Central memory CD8-positive, alpha-beta T cell (primary cell): Measurements from ENCODE around the gene SERPINB4.
"Not testable (repeated sequence)": the region's sequence is repeated elsewhere in the genome, so short reads cannot be mapped to it uniquely, and the experiment has no call there.

Experiments used
- ATAC-seq: fragments of 150-1000 bp; cut with Tn5 transposase; replicated peaks from 2 replicates; pipeline ENCODE4 v1.10.0; 2022; ENCODE audit warnings: mild to moderate bottlenecking, moderate FRiP score, moderate number of reproducible peaks; ENCODE audit not compliant: poor library complexity, severe bottlenecking; ENCODE audit errors: extremely low read depth
- DNase-seq, 2 donors: peaks; one replicate each; pipeline ENCODE4 v3.0.0; 2021; ENCODE audit warnings: low spot score in 2 of 2
- H3K27ac Mint-ChIP-seq: one replicate; pipeline ENCODE4 v1.8.0; 2022; ENCODE audit warnings: low read depth, mild to moderate bottlenecking, moderate library complexity, mixed read lengths
- H3K27me3 Mint-ChIP-seq: one replicate; pipeline ENCODE4 v1.8.0; 2022; ENCODE audit warnings: mixed read lengths
- H3K36me3 Mint-ChIP-seq: one replicate; pipeline ENCODE4 v1.8.0; 2022; ENCODE audit warnings: mild to moderate bottlenecking, moderate library complexity, mixed read lengths; ENCODE audit not compliant: insufficient read depth
- H3K4me1 Mint-ChIP-seq: one replicate; pipeline ENCODE4 v1.8.0; 2022; ENCODE audit warnings: mixed read lengths
- H3K4me3 Mint-ChIP-seq: one replicate; pipeline ENCODE4 v1.8.0; 2022; ENCODE audit warnings: mild to moderate bottlenecking, moderate library complexity, mixed read lengths
- H3K9me3 Mint-ChIP-seq: one replicate; pipeline ENCODE4 v1.8.0; 2022; ENCODE audit warnings: mixed read lengths

SERPINB4 gene

DNA sequence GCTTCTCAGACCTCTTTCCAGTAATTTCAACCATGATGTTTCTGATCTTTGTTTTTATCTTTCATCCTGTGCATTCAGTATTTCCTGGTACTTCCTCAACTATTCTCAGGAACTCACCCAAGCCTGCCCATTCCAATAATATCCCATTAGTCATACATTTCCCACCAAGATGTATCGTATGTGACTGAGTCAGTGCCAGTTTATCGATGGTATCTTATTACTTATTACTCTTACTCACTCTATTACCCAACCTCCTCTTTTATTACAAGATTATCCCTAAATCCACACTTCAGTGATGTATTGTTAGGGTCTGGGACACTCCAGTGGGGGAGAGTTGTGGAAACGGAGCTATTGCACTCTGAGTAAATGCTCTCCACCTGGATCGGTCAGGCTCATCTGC is 14.9 kb upstream of the SERPINB4 start:
- not testable (repeated sequence) for H3K27me3 Mint-ChIP-seq, H3K4me3 Mint-ChIP-seq, ATAC-seq

DNA sequence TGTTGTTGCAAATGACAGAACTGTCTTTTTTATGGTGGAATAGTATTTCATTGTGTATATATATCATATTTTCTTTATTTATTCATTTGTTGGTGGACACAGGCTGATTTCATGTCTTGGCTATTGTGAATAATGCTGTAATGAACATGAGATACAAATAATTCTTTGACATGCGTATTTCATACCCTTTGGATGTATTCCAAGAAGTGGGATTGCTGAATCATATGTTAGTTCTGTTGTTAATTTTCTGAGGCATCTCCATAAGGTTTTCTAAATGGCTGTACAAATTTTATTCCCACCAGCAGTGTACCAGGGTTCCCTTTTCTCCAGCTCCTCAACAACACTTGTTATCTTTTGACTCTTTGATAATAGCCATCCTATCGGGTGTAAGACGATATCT is 6.2 kb upstream of the SERPINB4 start:
- not testable (repeated sequence) for H3K9me3 Mint-ChIP-seq, H3K4me1 Mint-ChIP-seq, H3K27ac Mint-ChIP-seq, H3K36me3 Mint-ChIP-seq, DNase-seq, ATAC-seq, H3K4me3 Mint-ChIP-seq
- peaks cover 32% of the 10 kb centered on the region for H3K27me3 Mint-ChIP-seq

More for the DNA sequence above, 14.9 kb upstream of the SERPINB4 start:
- DNase-seq, H3K4me1 Mint-ChIP-seq, H3K27ac Mint-ChIP-seq, H3K36me3 Mint-ChIP-seq, H3K9me3 Mint-ChIP-seq: not testable (repeated sequence)

DNA sequence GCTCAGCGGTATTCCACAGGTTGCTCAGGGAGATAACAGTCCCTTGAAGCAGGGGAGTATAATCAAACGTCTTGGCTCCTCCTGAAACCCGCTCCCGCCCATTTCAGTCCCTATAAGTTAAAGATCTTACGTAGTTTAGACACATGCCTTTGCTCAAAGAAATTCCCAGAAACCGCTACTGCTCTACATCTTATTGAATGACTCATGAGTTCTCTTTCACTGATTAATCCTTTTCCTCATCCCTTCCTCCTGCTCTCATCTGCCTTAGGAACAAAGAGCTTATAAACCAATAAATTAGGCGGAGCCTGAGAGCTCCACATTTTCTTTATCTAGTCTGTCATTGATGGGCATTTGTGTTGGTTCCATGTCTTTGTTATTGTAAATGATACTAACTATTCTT is 4.2 kb upstream of the SERPINB4 start:
- no peak for ATAC-seq
- no peak overlapping the region for H3K27ac Mint-ChIP-seq

DNA sequence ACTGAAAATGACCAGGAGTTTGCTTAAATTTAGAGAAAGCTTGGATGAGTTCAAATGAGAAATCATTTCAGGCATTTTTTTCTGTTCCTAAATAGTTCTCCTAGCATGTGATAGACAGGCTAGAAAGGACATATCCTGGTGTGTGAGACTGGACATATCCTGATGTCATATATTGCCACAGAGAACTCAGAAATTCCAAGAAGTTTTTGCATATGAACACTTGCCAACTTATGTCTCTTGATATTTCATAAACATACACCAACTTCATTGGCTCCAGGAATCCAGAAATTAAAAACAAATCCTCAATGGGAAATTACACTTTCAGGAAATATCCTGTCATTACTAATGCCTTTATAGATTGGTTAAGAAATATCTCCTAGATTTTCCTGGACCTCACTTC is 2.9 kb upstream of the SERPINB4 start:
- peaks cover 24% of the 10 kb centered on the region for H3K27me3 Mint-ChIP-seq
- peaks cover 5% of the 10 kb centered on the region for H3K9me3 Mint-ChIP-seq
- no peak overlapping the region for H3K27ac Mint-ChIP-seq
- no peak overlapping the region for H3K4me3 Mint-ChIP-seq
- DNase-seq (no peak), ATAC-seq (no peak)
- no peaks in the 10 kb centered on the region for H3K4me1 Mint-ChIP-seq
- no peaks in the 10 kb centered on the region for H3K36me3 Mint-ChIP-seq

More for the DNA sequence above, 4.2 kb upstream of the SERPINB4 start:
- peaks cover 5% of the 10 kb centered on the region for H3K9me3 Mint-ChIP-seq
- no peaks in the 10 kb centered on the region for H3K36me3 Mint-ChIP-seq
- peaks cover 32% of the 10 kb centered on the region for H3K27me3 Mint-ChIP-seq
- H3K4me3 Mint-ChIP-seq = no peak overlapping the region
- H3K4me1 Mint-ChIP-seq = no peaks in the 10 kb centered on the region
- no peak for DNase-seq

DNA sequence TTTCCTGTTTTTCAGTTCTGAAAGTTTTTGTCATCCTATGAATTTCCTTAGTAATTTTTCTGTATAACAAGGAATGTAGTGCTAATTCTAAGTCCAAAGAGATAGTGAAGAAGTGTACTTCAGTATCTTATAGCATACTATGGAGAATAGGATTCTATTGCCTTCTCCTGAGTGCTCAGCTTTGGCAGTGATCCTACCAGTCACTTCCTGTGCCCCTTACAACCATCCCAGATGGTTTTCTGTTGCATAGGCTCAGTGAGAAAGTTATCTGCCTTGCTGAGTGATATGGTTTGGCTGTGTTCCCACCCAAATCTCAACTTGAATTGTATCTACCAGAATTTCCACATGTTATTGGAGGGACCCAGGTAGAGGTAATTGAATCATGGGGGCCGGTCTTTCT is 638 bp upstream of the SERPINB4 start:
- H3K27ac Mint-ChIP-seq, H3K36me3 Mint-ChIP-seq, H3K4me1 Mint-ChIP-seq, H3K4me3 Mint-ChIP-seq, ATAC-seq, H3K9me3 Mint-ChIP-seq, DNase-seq: not testable (repeated sequence)
- H3K27me3 Mint-ChIP-seq = peaks cover 22% of the 10 kb centered on the region

DNA sequence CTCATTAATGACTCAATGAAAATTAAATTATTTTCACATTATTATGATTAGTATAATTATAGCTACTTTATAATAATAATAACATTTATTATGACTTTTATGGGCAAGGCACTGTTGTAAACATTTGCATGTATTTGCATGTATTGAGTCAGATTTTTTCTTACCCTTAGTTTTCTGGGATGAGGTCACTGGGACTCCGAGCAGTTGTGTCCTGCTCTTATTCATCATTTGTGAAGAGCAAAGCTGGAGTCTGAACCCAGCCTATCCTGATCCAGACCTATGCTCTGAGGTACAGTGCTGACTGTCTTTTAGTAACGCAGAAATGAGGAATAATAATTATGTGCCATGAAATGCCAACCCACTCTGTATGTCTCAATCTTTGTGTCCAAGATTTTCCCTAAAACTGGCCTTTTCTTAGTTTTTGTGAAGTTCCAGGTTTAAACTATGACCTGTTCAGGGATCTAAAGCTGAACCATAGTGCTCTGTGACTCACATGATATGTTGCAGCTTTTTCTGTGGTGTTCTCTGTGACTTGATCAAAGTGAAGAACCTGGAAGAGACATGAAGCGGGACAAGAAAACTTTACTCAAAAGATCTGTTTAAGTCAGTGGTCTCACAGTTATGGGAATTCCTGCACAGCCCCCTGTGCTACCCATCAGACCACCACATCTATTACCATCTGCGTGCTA is 1.2 kb downstream of the SERPINB4 start:
- DNase-seq, H3K27ac Mint-ChIP-seq, H3K4me1 Mint-ChIP-seq, H3K9me3 Mint-ChIP-seq, ATAC-seq, H3K4me3 Mint-ChIP-seq, H3K36me3 Mint-ChIP-seq: not testable (repeated sequence)
- H3K27me3 Mint-ChIP-seq = peaks cover 12% of the 10 kb centered on the region

DNA sequence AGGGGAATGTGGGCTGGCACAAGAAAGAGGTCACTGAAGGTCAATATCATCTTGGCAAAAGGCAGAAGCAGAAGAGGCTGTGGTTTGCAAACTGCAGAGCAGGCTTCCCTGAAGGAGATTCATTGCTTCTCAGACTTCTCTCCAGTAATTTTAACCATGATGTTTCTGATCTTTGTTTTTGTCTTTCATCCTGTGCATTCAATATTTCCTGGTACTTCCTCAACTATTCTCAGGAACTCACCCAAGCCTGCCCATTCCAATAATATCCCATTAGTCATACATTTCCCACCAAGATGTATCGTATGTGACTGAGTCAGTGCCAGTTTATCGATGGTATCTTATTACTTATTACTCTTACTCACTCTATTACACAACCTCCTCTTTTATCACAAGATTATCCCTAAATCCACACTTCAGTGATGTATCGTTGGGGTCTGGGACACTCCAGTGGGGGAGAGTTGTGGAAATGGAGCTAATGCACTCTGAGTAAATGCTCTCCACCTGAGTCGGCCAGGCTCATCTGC is 2.8 kb downstream of the SERPINB4 start:
- not testable (repeated sequence) for ATAC-seq, H3K4me3 Mint-ChIP-seq, H3K27ac Mint-ChIP-seq, H3K36me3 Mint-ChIP-seq, DNase-seq, H3K9me3 Mint-ChIP-seq, H3K4me1 Mint-ChIP-seq, H3K27me3 Mint-ChIP-seq

DNA sequence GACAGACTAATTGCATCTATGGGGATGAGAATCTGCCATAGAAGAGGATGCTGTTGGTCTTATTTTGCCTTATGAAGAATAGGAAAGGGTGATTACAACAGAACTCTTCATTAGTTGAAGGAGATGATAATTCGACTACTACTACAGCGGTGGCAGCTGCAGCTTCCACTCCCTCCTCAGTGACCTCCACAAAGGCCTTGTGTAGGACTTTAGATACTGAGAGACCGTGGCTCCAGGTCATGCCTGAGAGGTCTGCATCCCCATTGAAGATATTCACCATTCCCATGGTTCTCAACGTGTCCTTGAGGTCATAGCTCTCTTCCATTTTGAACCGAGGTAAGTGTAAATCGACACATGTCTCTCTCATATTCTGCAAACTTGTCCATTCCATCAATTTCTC is 6.4 kb downstream of the SERPINB4 start:
- Mint-ChIP-seq H3K9me3 (no peaks in the 10 kb centered on the region), H3K27me3 (no peaks in the 10 kb centered on the region), H3K36me3 (no peaks in the 10 kb centered on the region), H3K4me1 (no peaks in the 10 kb centered on the region), H3K4me3 (no peak overlapping the region), H3K27ac (no peak overlapping the region)
- no peak for DNase-seq
- ATAC-seq = no peak

DNA sequence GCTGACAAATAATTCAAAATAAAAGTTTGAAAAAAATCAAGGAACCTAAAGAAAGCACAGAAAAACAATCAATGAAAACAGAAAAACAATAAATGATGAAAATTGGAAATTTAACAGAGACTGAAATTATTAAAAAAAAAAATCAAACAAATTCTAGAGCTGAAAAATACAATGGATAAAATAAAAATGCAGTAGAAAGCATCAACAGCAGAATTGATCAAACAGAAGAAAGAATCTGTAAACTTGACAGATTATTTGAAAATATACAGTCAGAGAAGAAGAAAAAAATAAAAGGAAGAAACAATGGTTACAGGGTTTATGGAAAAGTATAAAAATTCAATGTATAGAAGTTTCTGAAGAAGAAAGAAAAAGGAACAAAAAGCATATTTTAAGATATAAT is 16.2 kb downstream of the SERPINB4 start:
- peaks cover 27% of the 10 kb centered on the region for H3K9me3 Mint-ChIP-seq

DNA sequence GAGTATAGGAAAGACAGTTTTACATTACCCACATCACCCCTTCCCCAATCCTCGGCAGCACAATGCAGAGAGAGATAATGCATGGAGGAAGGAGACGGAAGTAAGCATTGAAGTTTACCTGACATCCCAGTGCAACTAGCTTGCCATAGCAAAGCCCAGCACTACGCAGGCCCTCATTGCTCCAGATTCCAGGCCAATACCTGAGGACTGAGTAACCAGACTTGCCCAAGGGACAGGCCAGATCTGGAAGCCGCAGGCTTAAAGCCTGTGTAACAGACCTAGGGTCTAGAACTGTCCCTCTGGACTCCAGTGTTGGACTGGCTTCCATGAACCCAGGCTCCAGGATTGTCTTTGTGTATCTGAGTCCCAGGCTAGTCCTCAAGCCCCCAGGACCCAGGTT is 17.6 kb downstream of the SERPINB4 start:
- no peaks in the 10 kb centered on the region for H3K4me1 Mint-ChIP-seq
- no peak for ATAC-seq
- DNase-seq = no peak
- H3K4me3 Mint-ChIP-seq = no peak overlapping the region
- H3K9me3 Mint-ChIP-seq = peaks cover 30% of the 10 kb centered on the region
- no peak overlapping the region for H3K27ac Mint-ChIP-seq
- peaks cover 7% of the 10 kb centered on the region for H3K27me3 Mint-ChIP-seq
- no peaks in the 10 kb centered on the region for H3K36me3 Mint-ChIP-seq

More for the DNA sequence above, 16.2 kb downstream of the SERPINB4 start:
- DNase-seq (no peak), ATAC-seq (no peak)
- Mint-ChIP-seq H3K4me3 (no peak overlapping the region), H3K36me3 (no peaks in the 10 kb centered on the region), H3K4me1 (no peaks in the 10 kb centered on the region), H3K27ac (no peak overlapping the region), H3K27me3 (peaks cover 7% of the 10 kb centered on the region)

DNA sequence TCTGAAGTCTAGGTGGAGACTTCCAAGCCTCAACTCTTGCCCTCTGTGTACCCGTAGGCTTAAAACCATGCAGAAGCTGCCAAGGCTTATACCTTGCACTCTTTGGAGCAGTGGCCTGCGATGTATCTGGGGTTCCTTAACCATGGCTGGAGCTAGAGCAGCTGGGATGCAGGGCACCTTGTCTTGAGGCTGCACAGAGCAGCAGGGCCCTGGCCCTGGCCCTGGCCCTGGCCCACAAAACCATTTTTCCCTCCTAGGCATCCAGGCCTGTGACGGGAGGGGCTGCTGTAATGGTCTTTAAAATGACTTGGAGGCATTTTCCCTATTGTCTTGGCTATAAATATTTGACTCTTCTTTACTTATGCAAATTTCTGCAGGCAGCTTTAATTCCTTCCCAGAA is 19.2 kb downstream of the SERPINB4 start:
- H3K9me3 Mint-ChIP-seq = peaks cover 30% of the 10 kb centered on the region
- peaks cover 7% of the 10 kb centered on the region for H3K27me3 Mint-ChIP-seq
- H3K27ac Mint-ChIP-seq = no peak overlapping the region
- no peak for ATAC-seq
- DNase-seq = no peak
- H3K4me1 Mint-ChIP-seq = no peaks in the 10 kb centered on the region
- H3K4me3 Mint-ChIP-seq = no peak overlapping the region
- no peaks in the 10 kb centered on the region for H3K36me3 Mint-ChIP-seq

DNA sequence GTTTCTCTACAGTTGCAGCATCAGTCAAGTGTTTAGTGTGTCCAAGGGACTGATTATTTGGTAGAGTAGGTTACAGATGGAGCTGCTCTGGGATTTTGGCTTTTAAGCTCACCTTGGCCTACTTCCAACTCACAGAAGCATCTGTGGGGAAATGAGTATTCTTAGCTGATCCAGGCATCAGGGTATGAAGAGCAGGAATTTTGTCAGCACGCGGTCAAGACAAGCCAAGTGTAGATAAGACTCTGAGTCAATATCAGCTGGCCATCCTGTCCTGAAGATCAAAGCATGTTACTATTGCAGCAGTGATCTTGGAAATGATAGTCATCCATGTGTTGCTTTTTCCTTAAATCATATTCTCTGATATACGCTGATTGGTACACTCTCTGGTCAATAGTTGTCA is 24.4 kb downstream of the SERPINB4 start:
- no peak overlapping the region for H3K27ac Mint-ChIP-seq
- H3K9me3 Mint-ChIP-seq = peaks cover 7% of the 10 kb centered on the region
- H3K4me3 Mint-ChIP-seq = no peak overlapping the region
- H3K36me3 Mint-ChIP-seq = no peaks in the 10 kb centered on the region
- no peaks in the 10 kb centered on the region for H3K4me1 Mint-ChIP-seq
- no peak for ATAC-seq
- H3K27me3 Mint-ChIP-seq = no peaks in the 10 kb centered on the region
- no peak for DNase-seq

DNA sequence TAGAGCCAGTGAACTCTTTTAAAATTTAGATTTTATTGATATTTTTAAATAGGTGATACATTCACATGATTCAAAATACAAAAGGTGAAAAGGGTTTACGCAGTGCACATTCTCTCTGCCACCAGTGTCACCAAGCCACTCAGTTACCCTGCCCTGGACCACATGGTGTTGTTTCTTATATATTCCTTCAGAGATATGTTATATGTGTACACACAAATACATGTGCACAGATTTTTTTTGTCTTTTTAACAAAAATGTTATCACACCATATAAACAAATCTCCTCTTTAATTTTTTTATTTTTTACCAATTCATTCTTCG is 26.2 kb downstream of the SERPINB4 start:
- Mint-ChIP-seq H3K4me1 (no peaks in the 10 kb centered on the region), H3K4me3 (no peak overlapping the region), H3K36me3 (no peaks in the 10 kb centered on the region), H3K9me3 (peaks cover 3% of the 10 kb centered on the region), H3K27me3 (peaks cover 12% of the 10 kb centered on the region), H3K27ac (no peak overlapping the region)
- DNase-seq (no peak), ATAC-seq (no peak)
